H1 (cell line): ENCODE data around the gene CASKIN2. TPM values are rescaled to one million over a fixed set of nuclear protein-coding genes. Genes with fewer than 3 reads are reported as not detected.

ENCODE experiments used
- EP300 ChIP-seq, 2 experiments: IDR thresholded peaks; 1 replicate in 1 of 2; 2 replicates in 1 of 2; pipeline ENCODE4 v1.6.1; 2011 to 2012; ENCODE audit warnings: low read depth in 2 of 2, low read length in 2 of 2, mild to moderate bottlenecking in 2 of 2, borderline replicate concordance in 1 of 2, inconsistent platforms in 1 of 2, moderate library complexity in 1 of 2
- EZH2 ChIP-seq: fragments of 200-600 bp; sonication (generic); IDR thresholded peaks from 2 replicates; pipeline ENCODE4 v1.7.1; 2012; ENCODE audit warnings: low read depth, mild to moderate bottlenecking, moderate library complexity, low read length, inconsistent platforms; ENCODE audit not compliant: severe bottlenecking
- SRF ChIP-seq: IDR thresholded peaks from 2 replicates; pipeline ENCODE4 v1.6.1; 2011; ENCODE audit warnings: mild to moderate bottlenecking, low read depth, low read length, moderate library complexity
- microRNA-seq, 2 experiments: library from miRNA; unstranded; fragments of <30 nt; microRNA quantifications; one replicate each; pipeline versions ENCODE4 to v1.2.0, GENCODE V29; 2016 to 2020; ENCODE audit warnings: borderline microRNAs expressed in 2 of 2, borderline number of aligned reads in 2 of 2, borderline replicate concordance in 1 of 2
- polyA plus RNA-seq, 7 experiments: library from polyadenylated mRNA; depleted of rRNA in 3 of 7; stranded (reverse) in 5 of 7; unstranded in 2 of 7; fragments of >200 nt in 5 of 7; fragments of 200-250 nt in 2 of 7; gene quantifications; 1 replicate in 5 of 7; 2 replicates in 1 of 7; 4 replicates in 1 of 7; pipeline versions ENCODE4 v1.2.1 to v1.2.3, GENCODE V29; 2011 to 2013; ENCODE audit warnings: missing spikeins in 2 of 7, mixed read lengths in 2 of 7
- total RNA-seq: library from RNA; stranded (reverse); fragmentation: NEBNext Ultra II Directional; extraction: Animal tissue kit (Norgen Biotek cat#: 25700); gene quantifications from 2 replicates; pipeline ENCODE4 v1.2.1, GENCODE V29; 2021
- TF ChIP-seq, protein P1 (sequence below): IDR thresholded peaks from 2 replicates; pipeline ENCODE4 v1.6.1; 2011; ENCODE audit warnings: low read length, improper control_type of control experiment
- TF ChIP-seq, protein P2 (sequence below): IDR thresholded peaks from 2 replicates; pipeline ENCODE4 v1.6.1; 2011; ENCODE audit warnings: low read depth, mild to moderate bottlenecking, low read length; ENCODE audit not compliant: insufficient read depth

CASKIN2 gene
- total and polyA plus RNA-seq, 2 of the 8 experiments (the other 6 are each of a cell fraction or from before 2014, with no cell fraction given), result 6.7 to 32.3 TPM

DNA sequence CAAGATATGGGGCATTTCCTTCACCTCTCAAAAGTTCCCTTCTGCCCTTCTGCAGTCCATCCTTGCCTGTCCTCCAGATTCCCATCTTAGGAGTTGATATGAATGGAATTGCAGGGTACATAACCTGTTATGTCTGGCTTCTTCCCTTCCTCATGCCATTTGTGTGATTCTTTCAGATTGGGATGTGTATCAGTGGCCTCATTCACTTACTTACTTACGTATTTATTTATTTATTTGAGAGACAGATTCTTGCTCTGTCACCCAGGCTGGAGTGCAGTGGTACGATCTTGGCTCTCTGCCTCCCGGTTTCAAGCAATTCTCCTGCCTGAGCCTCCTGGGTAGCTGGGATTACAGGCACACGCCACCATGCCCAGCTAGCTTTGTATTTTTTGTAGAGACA is 65.1 kb downstream of the CASKIN2 start (continued):
- TF ChIP-seq, protein P1, sequence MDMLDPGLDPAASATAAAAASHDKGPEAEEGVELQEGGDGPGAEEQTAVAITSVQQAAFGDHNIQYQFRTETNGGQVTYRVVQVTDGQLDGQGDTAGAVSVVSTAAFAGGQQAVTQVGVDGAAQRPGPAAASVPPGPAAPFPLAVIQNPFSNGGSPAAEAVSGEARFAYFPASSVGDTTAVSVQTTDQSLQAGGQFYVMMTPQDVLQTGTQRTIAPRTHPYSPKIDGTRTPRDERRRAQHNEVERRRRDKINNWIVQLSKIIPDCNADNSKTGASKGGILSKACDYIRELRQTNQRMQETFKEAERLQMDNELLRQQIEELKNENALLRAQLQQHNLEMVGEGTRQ, result no peak
- TF ChIP-seq, protein P2, sequence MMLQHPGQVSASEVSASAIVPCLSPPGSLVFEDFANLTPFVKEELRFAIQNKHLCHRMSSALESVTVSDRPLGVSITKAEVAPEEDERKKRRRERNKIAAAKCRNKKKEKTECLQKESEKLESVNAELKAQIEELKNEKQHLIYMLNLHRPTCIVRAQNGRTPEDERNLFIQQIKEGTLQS, result no peak
- TF ChIP-seq EP300 (IDR thresholded peaks at IDR 0.05; ENCODE audit: borderline replicate concordance in 1 of 2, low read depth in 2 of 2, low read length in 2 of 2) (no peak), SRF (no peak), EZH2 (no peak)

Small RNA genes lying within 50 kb of the gene (microRNA-seq; reads per million reads assigned to microRNA genes)
- 0 to 0.41 reads per million in 2 experiments for gene MIR6785

Other genes starting within 250 kb of the CASKIN2 start
- gene MIF4GD, start 244.3 kb downstream of the CASKIN2 start, total RNA-seq, result 16.1 and 17.5 TPM in 2 replicates
- 51.1 and 60.6 TPM in 2 replicates for gene MIF4GD, start 244.3 kb downstream of the CASKIN2 start, polyA plus RNA-seq (2011; rRNA removed)
- gene SLC25A19, start 226.1 kb downstream of the CASKIN2 start, total RNA-seq, result 28.6 and 33.3 TPM in 2 replicates
- gene SLC25A19, start 226.1 kb downstream of the CASKIN2 start, polyA plus RNA-seq (2011; rRNA removed), result 32.6 and 34.2 TPM in 2 replicates
- gene GRB2, start 109.9 kb downstream of the CASKIN2 start, total RNA-seq, result 101 and 102 TPM in 2 replicates
- 44.2 and 51.8 TPM in 2 replicates for gene GRB2, start 109.9 kb downstream of the CASKIN2 start, polyA plus RNA-seq (2011; rRNA removed)
- 54.8 and 64.3 TPM in 2 replicates for gene TMEM94, start 58.9 kb downstream of the CASKIN2 start, total RNA-seq
- gene TMEM94, start 58.9 kb downstream of the CASKIN2 start, polyA plus RNA-seq (2011; rRNA removed), result 69.9 and 147 TPM in 2 replicates
- gene TSEN54, start 991 bp upstream of the CASKIN2 start, total RNA-seq, result 43.6 and 44.8 TPM in 2 replicates
- gene TSEN54, start 991 bp upstream of the CASKIN2 start, polyA plus RNA-seq (2011; rRNA removed), result 60.3 and 68.1 TPM in 2 replicates
- 64.5 and 66.6 TPM in 2 replicates for gene LLGL2, start 10.2 kb upstream of the CASKIN2 start, total RNA-seq
- gene LLGL2, start 10.2 kb upstream of the CASKIN2 start, polyA plus RNA-seq (2011; rRNA removed), result 77.1 and 126 TPM in 2 replicates
- 11.2 and 13.8 TPM in 2 replicates for gene MYO15B, start 72.3 kb upstream of the CASKIN2 start, total RNA-seq
- 7.1 and 15.1 TPM in 2 replicates for gene MYO15B, start 72.3 kb upstream of the CASKIN2 start, polyA plus RNA-seq (2011; rRNA removed)
- not detected in 2 replicates for gene SMIM5, start 117.9 kb upstream of the CASKIN2 start, total RNA-seq
- not detected in 2 replicates for gene SMIM5, start 117.9 kb upstream of the CASKIN2 start, polyA plus RNA-seq (2011; rRNA removed)
- 40.7 and 41.1 TPM in 2 replicates for gene RECQL5, start 151.6 kb upstream of the CASKIN2 start, total RNA-seq
- 15.1 and 34.9 TPM in 2 replicates for gene RECQL5, start 151.6 kb upstream of the CASKIN2 start, polyA plus RNA-seq (2011; rRNA removed)
- 79.9 and 81.5 TPM in 2 replicates for gene SAP30BP, start 151.8 kb upstream of the CASKIN2 start, total RNA-seq
- gene SAP30BP, start 151.8 kb upstream of the CASKIN2 start, polyA plus RNA-seq (2011; rRNA removed), result 63.3 and 82.1 TPM in 2 replicates
- gene ITGB4, start 205.9 kb upstream of the CASKIN2 start, total RNA-seq, result 5.4 and 5.6 TPM in 2 replicates
- gene ITGB4, start 205.9 kb upstream of the CASKIN2 start, polyA plus RNA-seq (2011; rRNA removed), result 5.2 and 8.4 TPM in 2 replicates
- 31.0 and 34.1 TPM in 2 replicates for gene GALK1, start 249.7 kb upstream of the CASKIN2 start, total RNA-seq
- gene GALK1, start 249.7 kb upstream of the CASKIN2 start, polyA plus RNA-seq (2011; rRNA removed), result 47.9 and 65.5 TPM in 2 replicates